Activated CD4-positive, alpha-beta T cell treated with anti-CD3 and anti-CD28 coated beads, Interleukin-2, amount 10 ng/mL, durations not matched to agents 24 days and 14 days (primary cell): ENCODE data around the gene TAF1D. TPM values are rescaled to one million over a fixed set of nuclear protein-coding genes. Genes with fewer than 3 reads are reported as not detected.

ENCODE experiments used
- DNase-seq: peaks from one replicate; pipeline ENCODE4 v3.0.0; 2022
- H3K27ac Mint-ChIP-seq: one replicate; pipeline ENCODE4 v1.8.0; 2022; ENCODE audit warnings: mild to moderate bottlenecking, mixed read lengths
- H3K27me3 Mint-ChIP-seq: one replicate; pipeline ENCODE4 v1.8.0; 2022; ENCODE audit warnings: mixed read lengths
- H3K36me3 Mint-ChIP-seq: one replicate; pipeline ENCODE4 v1.8.0; 2022; ENCODE audit warnings: low read depth, mild to moderate bottlenecking, mixed read lengths
- H3K4me1 Mint-ChIP-seq: one replicate; pipeline ENCODE4 v1.8.0; 2021; ENCODE audit warnings: mixed read lengths
- H3K4me3 Mint-ChIP-seq: one replicate; pipeline ENCODE4 v1.8.0; 2022; ENCODE audit warnings: mild to moderate bottlenecking, moderate library complexity, mixed read lengths
- H3K9me3 Mint-ChIP-seq: one replicate; pipeline ENCODE4 v1.8.0; 2021; ENCODE audit warnings: mixed read lengths
- intact Hi-C: fragments of 100-400 bp; cut with micrococcal nuclease; formaldehyde crosslinking; loops from one replicate; pipeline ENCODE4 v1.15.1; 2023
- total RNA-seq: library from RNA; stranded (reverse); gene quantifications from 2 replicates; pipeline ENCODE4 v1.2.3, GENCODE V29; 2022

The TAF1D gene
- total RNA-seq, 1 donor from 2014 or later: 342 TPM

GRCh38 chr11:93694109-93694508 lies 47.2 kb downstream of the TAF1D start:
- Mint-ChIP-seq H3K27ac (no peak overlapping the region), H3K9me3 (no peaks in the 10 kb centered on the region), H3K4me1 (peaks cover 8% of the 10 kb centered on the region), H3K4me3 (no peak overlapping the region), H3K27me3 (no peaks in the 10 kb centered on the region), H3K36me3 (peaks cover 62% of the 10 kb centered on the region)
- intact Hi-C loops: no loop called here
- DNase-seq: no peak

- DNase-seq: no peak
- H3K27me3 Mint-ChIP-seq: no peaks in the 10 kb centered on the region
- H3K4me3 Mint-ChIP-seq: no peak overlapping the region
- no peaks in the 10 kb centered on the region for H3K9me3 Mint-ChIP-seq
- peaks cover 22% of the 10 kb centered on the region for H3K4me1 Mint-ChIP-seq
- H3K27ac Mint-ChIP-seq: peak overlapping the region; percentile 77
- peaks cover 60% of the 10 kb centered on the region for H3K36me3 Mint-ChIP-seq
- intact Hi-C loops: loop anchor here (2.0 kb wide), 2 partner anchors 20 to 52 kb away; partner anchors contain the start of genes C11orf54 and TAF1D
Observed at GRCh38 chr11:93689240-93689639, 52.1 kb downstream of the TAF1D start.

- Mint-ChIP-seq H3K27me3 (no peaks in the 10 kb centered on the region), H3K4me1 (peaks cover 24% of the 10 kb centered on the region), H3K9me3 (no peaks in the 10 kb centered on the region), H3K4me3 (no peak overlapping the region), H3K27ac (peak overlapping the region; percentile 16), H3K36me3 (peaks cover 72% of the 10 kb centered on the region)
- no peak for DNase-seq
- intact Hi-C loops: no loop called here
Observed at GRCh38 chr11:93686812-93687211, 54.5 kb downstream of the TAF1D start.

DNA sequence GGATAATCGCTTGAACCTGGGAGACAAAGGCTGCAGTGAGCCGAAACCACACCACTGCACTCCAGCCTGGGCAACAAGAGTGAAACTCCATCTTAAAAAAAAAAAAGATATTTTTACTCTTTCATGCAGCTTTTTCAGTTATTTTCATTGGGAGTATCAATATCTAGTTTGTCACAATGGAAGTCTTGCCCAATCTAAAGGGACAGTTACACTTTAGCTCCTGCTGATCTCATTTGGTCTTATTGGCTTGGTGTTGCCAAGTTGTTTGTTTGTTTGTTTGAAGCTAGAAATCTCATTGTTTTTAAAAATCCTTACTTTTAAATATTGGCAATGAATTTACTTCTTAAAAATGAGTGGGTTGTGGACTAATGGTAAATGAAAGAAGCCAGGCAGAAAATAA lies 55.1 kb downstream of the TAF1D start:
- Mint-ChIP-seq H3K4me1 (peaks cover 24% of the 10 kb centered on the region), H3K9me3 (no peaks in the 10 kb centered on the region), H3K4me3 (no peak overlapping the region), H3K36me3 (peaks cover 75% of the 10 kb centered on the region), H3K27me3 (no peaks in the 10 kb centered on the region), H3K27ac (no peak overlapping the region)
- intact Hi-C loops: no loop called here
- no peak for DNase-seq

Other genes starting within 250 kb of the TAF1D start
- 30.0 and 33.7 TPM in 2 replicates for gene SMCO4, start 198.1 kb downstream of the TAF1D start, total RNA-seq
- 30.3 and 32.2 TPM in 2 replicates for gene CEP295, start 79.8 kb downstream of the TAF1D start, total RNA-seq
- 21.6 and 22.2 TPM in 2 replicates for gene C11orf54, start 177 bp upstream of the TAF1D start, total RNA-seq
- 48.5 and 55.1 TPM in 2 replicates for gene MED17, start 42.8 kb upstream of the TAF1D start, total RNA-seq
- not detected in 2 replicates for gene VSTM5, start 109.1 kb upstream of the TAF1D start, total RNA-seq